ENCODE measurements around the gene LHFPL2.

LHFPL2 gene

GRCh38 chr5:78546276-78546996 lies 102.1 kb downstream of the LHFPL2 start:
- DNase-seq (ENCODE audit: low read depth): no peak
- TF ChIP-seq, protein P1, sequence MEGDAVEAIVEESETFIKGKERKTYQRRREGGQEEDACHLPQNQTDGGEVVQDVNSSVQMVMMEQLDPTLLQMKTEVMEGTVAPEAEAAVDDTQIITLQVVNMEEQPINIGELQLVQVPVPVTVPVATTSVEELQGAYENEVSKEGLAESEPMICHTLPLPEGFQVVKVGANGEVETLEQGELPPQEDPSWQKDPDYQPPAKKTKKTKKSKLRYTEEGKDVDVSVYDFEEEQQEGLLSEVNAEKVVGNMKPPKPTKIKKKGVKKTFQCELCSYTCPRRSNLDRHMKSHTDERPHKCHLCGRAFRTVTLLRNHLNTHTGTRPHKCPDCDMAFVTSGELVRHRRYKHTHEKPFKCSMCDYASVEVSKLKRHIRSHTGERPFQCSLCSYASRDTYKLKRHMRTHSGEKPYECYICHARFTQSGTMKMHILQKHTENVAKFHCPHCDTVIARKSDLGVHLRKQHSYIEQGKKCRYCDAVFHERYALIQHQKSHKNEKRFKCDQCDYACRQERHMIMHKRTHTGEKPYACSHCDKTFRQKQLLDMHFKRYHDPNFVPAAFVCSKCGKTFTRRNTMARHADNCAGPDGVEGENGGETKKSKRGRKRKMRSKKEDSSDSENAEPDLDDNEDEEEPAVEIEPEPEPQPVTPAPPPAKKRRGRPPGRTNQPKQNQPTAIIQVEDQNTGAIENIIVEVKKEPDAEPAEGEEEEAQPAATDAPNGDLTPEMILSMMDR (IDR thresholded peaks at IDR 0.05; ENCODE audit: low read depth, low read length): no peak
- no peak for TF ChIP-seq POLR2A (IDR thresholded peaks at IDR 0.05; ENCODE audit: extremely low read depth, insufficient read length)
- TF ChIP-seq MAX (IDR thresholded peaks at IDR 0.05; ENCODE audit: low read depth, low read length): no peak
- no peak for TF ChIP-seq MYC (IDR thresholded peaks at IDR 0.05; ENCODE audit: low read depth, low read length)
- no peak overlapping the region for H3K4me3 ChIP-seq (ENCODE audit: low read depth, low read length)

DNA sequence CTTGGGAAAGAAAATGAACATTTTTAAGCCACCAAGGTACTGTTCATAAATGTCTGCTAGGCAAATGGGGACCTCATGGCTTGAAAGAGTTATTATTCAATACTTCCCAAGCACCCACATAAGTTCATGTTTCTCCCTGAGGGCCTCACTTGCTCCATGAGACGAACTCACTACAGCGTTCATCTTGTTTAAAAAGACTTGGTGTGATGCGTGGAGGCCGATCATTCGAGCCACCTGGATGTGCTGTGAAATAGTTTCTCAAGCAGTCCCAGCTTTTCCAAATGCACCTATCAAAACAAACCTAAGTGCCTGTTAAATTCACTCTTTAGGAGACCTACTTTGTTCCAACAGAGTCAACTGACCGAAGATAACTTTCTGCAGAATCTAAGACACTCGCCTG lies 103.2 kb downstream of the LHFPL2 start:
- no peak overlapping the region for H3K4me3 ChIP-seq (ENCODE audit: low read depth, low read length)
- no peak for DNase-seq (ENCODE audit: low read depth)

GRCh38 chr5:78544561-78545201 lies 103.9 kb downstream of the LHFPL2 start:
- no peak for DNase-seq (ENCODE audit: low read depth)
- TF ChIP-seq, protein P1 (IDR thresholded peaks at IDR 0.05; ENCODE audit: low read depth, low read length): no peak
- TF ChIP-seq POLR2A (IDR thresholded peaks at IDR 0.05; ENCODE audit: extremely low read depth, insufficient read length) (no peak), MYC (IDR thresholded peaks at IDR 0.05; ENCODE audit: low read depth, low read length) (no peak), MAX (IDR thresholded peaks at IDR 0.05; ENCODE audit: low read depth, low read length) (no peak)
- H3K4me3 ChIP-seq (ENCODE audit: low read depth, low read length): no peak overlapping the region

More for the DNA sequence above, 103.2 kb downstream of the LHFPL2 start:
- no peak for TF ChIP-seq MAX (IDR thresholded peaks at IDR 0.05; ENCODE audit: low read depth, low read length)
- TF ChIP-seq MYC (IDR thresholded peaks at IDR 0.05; ENCODE audit: low read depth, low read length): no peak
- no peak for TF ChIP-seq POLR2A (IDR thresholded peaks at IDR 0.05; ENCODE audit: extremely low read depth, insufficient read length)

DNA sequence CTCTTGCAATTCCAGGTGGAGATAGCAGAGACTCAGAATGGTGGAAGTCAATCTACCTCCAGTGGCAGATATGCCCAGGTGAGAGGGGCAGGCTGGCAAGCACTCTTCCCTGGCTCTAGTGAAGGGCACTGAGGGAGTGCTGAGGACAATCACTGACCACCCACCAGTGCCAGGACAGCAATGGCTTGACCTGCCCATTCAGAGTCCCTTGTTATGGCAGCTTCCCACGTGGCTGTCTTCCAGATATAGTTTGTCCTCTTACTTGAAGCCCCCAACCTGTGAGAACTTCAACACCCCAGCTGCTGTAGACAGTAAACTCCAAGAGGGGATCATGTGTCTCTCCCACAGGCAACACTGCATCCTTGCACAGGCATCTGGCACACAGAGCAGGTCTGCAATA lies 104.7 kb downstream of the LHFPL2 start:
- H3K4me3 ChIP-seq (ENCODE audit: low read depth, low read length): no peak overlapping the region
- DNase-seq (ENCODE audit: low read depth): no peak
- no peak for TF ChIP-seq POLR2A (IDR thresholded peaks at IDR 0.05; ENCODE audit: extremely low read depth, insufficient read length)

- no peak overlapping the region for H3K4me3 ChIP-seq (ENCODE audit: low read depth, low read length)
- DNase-seq (ENCODE audit: low read depth): no peak
- TF ChIP-seq POLR2A (IDR thresholded peaks at IDR 0.05; ENCODE audit: extremely low read depth, insufficient read length): no peak
- TF ChIP-seq, protein P1 (IDR thresholded peaks at IDR 0.05; ENCODE audit: low read depth, low read length): no peak
- TF ChIP-seq MYC (IDR thresholded peaks at IDR 0.05; ENCODE audit: low read depth, low read length): no peak
- TF ChIP-seq MAX (IDR thresholded peaks at IDR 0.05; ENCODE audit: low read depth, low read length): no peak
These were observed 105.3 kb downstream of the LHFPL2 start for GRCh38 chr5:78543292-78543691.

DNA sequence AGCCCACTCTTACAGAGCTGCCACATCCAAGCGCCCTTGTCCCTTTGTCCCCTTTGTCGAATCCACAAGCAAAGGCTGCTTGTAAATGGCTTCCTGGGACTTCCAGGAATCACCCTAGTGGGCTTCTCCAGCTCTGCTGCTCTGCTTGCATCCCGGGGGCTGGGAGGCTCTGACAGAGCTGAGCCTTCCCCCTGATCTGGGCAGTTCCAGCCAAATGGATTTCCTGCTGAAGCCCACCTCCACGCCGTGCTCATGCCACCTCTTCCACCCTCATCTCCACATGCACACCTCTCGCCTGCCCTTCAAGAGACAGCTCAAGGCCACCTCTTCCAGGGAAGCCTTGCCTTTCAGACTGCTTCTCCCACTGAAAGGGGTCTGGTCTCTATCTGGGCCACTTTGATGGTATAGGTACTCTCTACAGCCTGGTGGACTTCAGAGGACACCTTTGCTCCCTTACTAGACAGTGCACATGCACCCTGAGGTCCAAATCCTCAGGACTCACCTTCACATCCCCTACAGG lies 106.2 kb downstream of the LHFPL2 start:
- no peak overlapping the region for H3K4me3 ChIP-seq (ENCODE audit: low read depth, low read length)
- TF ChIP-seq MYC (IDR thresholded peaks at IDR 0.05; ENCODE audit: low read depth, low read length) (no peak), POLR2A (IDR thresholded peaks at IDR 0.05; ENCODE audit: extremely low read depth, insufficient read length) (no peak), MAX (IDR thresholded peaks at IDR 0.05; ENCODE audit: low read depth, low read length) (no peak)
- TF ChIP-seq, protein P1 (IDR thresholded peaks at IDR 0.05; ENCODE audit: low read depth, low read length): no peak
- DNase-seq (ENCODE audit: low read depth): no peak
